ENCODE data around the gene FXYD7. TPM values are rescaled to one million over a fixed set of nuclear protein-coding genes. Genes with fewer than 3 reads are reported as not detected.
"Not testable (repeated sequence)": the region's sequence is repeated elsewhere in the genome, so short reads cannot be mapped to it uniquely, and the experiment has no call there.

FXYD7 gene
- polyA plus RNA-seq, 10 donors = 0.42 to 2.4 (median 0.89) TPM

GRCh38 chr19:35142606-35143230 lies 337 bp upstream of the FXYD7 start:
- DNase-seq = peak in 1 of 3 donors; percentile 47

DNA sequence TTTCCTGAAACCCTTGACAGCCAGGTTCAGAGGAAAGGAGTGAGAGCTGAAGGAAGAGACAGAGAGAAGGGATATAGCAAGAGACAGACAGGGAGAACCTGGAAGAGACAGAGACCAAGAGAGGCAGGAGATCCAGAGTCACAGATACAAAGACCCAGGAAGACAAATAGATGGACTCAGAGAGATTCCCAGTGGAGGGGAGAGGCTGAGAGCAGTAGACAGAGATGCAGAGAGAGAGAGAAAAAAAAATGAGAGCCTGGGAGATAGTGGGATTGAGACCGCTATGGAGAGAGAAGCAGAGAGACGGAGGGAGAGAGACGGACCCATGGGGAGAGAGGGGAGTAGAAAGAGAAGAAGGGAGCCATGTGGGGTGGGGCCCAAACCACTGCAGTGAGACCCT lies 763 bp downstream of the FXYD7 start:
- no peak for DNase-seq

DNA sequence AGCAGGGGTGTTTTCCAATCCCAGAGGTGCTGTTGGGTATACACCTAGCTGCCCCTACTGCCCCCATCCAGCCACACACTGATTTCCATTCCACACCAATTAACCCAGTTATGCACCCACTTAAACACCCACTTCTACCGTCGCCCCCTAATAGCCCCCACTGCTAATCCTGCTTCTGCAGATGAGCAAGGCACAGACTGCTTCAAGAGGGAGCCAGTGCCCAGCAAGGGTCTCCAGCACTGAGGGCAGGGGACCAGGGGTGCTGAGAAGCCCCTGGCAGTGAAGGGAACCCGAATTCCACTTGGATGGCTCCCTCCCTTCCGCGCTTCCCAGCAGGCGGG lies 1.2 kb downstream of the FXYD7 start:
- DNase-seq = no peak

DNA sequence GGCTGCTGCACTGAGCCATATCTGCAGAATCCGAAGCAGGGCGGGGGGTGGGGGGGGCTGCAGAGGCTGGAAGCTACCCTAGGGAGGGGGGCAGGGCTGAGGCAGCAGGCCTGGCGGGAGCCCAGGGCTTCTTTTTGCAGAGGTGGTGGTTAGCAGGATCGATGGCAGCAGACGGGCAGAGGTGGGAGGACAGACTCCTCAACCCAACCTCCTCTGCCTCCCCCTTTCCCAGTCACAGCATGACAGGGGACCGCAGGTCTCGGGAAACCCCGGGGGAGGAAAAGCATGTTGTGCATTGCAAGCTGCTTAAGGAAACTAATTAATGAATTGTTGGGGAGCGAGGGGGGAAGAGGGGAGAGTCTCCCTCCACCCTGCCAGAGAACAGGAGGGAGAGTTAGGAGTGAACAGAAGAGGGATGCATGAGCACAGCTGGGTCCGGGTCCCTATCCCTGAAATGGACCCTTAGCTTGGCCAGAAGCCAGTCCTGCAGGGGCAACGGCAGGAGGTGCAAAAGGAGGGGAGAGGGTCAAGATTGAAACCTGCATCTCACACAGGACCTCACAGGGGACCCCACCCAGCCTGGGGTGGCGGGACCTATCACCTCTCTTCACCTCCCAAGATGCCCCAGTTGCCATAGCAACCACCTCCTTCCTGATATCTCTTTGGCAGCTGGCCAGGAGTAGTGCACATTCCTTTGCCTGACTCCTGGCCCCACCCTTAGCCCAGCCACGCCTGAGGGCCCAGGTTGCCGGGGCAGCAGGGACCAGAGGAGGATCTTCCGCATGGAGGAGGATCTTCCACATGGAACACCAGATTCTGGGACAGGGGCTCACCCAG lies 1.8 kb downstream of the FXYD7 start:
- no peak for DNase-seq

GRCh38 chr19:35146746-35147459 lies 3.8 kb downstream of the FXYD7 start:
- no peak for DNase-seq

DNA sequence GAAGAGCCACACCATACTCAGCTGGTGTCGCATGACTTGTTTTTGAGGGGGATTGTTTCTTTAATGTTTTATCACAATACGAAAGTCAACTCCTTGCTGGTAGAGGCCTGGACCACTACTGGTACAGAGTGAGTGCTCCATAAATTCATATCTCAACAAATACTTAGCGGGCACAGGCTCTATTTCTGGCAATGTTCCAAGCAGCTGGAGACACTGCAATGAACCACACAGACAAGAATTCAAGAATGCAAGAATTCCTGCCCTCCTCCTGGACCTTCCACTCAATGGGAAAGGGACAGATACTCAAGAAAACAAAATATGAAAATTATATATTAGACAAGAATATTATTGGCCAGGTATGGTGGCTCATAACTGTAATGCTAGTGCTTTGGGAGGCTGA lies 6.4 kb downstream of the FXYD7 start:
- DNase-seq = no peak

GRCh38 chr19:35150445-35150844 lies 7.4 kb downstream of the FXYD7 start:
- DNase-seq = no peak

DNA sequence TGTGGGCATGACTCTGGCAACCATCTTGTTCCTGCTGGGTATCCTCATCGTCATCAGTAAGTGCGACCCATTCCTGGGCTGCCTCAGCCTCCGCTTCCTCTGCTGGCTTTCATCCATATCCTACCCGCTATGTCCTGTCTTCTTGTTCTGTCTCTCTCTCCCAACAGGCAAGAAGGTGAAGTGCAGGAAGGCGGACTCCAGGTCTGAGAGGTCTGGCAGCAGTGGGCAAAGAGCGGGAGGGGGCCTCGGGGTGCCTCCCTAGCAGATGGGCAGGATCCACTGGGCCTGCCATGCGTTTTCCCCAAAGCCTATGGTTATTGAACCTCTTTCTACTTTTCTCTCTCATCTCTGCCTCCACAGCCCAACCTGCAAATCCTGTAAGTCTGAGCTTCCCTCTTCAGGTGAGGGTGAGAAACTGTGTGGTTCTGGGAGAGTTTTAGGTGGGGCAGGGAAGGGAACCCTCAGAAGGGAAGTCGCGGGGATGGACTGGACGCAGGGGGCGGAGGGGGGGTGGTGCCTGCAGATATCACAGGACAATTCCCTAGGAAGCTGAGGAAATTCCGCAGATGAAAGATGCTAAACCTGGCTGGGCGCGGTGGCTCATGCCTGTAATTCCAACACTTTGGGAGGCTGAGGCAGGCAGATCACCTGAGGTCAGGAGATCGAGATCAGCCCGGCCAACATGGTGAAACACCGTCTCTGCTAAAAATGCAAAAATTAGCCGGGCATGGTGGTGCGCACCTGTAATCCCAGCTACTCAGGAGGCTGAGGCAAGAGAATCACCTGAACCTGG lies 8.4 kb downstream of the FXYD7 start:
- no peak for DNase-seq

GRCh38 chr19:35153129-35153522 lies 10.1 kb downstream of the FXYD7 start:
- not testable (repeated sequence) for DNase-seq

DNA sequence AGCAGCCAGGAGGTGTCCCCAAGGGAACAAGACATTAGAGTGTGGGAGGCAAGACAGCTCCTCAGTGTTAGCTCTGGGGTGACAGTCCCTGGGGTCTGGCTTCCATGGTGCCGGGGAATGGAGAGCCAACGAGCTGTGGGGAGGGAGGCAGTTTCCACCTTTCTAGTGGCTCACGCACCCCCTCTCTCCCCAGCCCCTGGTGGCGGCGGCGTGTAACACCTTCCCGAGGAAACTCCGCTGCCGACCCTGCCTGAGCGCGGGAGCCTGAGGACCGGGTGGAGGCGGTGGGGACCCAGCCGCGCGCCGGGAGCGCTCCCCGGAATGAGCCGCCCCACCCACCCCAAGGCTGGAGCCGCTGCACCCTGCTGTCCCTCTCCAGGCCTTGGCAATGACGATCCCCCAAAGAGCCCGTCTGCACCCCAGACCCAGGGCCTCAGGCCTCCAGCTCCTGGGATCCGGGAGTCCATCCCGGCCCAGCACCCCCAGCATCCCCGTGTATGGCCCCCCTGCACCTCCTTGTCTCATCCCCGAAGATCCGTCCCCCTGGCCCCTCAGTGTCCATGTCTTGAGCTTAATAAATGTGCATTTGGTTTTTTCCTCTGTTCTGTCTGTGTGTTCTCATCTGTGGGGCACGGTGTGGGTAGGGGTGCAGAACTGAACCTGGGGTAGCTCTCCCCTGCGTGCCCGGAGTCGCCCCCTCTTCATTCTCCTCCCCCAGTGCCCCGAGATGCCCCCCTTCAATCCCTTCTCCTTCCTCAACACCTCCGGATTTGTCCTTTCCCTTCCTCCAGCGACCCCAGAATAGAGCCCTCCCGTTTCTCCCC lies 10.9 kb downstream of the FXYD7 start:
- peak in 1 of 3 donors; percentile 33 for DNase-seq

DNA sequence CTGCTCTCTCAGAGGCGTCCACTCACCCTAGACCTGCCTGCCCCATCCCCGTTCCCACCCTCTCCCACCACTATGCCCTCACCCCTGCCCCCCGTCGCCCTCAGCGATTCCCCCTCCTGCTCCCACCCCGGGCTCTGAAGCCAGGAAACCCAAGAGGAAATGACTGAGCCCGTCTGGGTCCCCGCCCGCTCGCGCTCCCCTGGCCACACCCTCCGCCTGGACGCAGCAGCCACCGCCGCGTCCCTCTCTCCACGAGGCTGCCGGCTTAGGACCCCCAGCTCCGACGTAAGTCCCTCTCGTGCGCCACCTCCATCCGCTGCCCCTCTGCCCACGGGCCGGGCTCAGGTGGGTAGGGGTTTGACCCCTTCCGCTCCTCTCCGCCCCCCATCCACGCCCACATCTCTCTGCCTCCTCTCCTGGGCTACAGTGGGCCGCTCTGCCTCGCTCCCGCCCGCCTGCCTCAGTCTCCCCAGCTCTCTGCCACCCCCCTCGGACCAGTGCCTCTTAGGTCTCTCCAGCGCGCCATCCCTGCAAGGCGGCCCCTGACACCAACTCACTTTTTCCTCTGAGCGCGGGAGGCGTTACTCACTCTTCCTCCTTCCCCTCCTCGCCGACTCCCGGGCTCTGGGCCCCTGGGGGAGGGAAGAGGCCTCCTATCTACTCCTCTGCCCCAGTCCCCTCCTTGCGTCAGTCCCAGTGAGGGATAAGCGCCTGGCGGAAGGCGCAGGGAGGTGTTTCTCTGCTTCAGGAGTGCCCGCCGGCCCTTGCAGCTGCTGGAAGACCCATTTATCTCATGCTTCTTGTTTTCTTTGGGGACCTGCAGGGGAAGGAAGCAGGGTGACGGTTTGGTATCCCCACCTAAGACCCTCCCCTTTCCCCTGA lies 11.7 kb downstream of the FXYD7 start, which contains the start of gene FXYD5:
TSS of gene FXYD5 (plus strand) at position 211 of the 882 bp plus-strand sequence. CDS start 816 bp downstream, outside the sequence.
- DNase-seq = peak in 2 of 3 donors; percentile 59 to 74

GRCh38 chr19:35155441-35155840 lies 12.4 kb downstream of the FXYD7 start:
- DNase-seq = peak in 1 of 3 donors; percentile 28

GRCh38 chr19:35155981-35156672 lies 13.1 kb downstream of the FXYD7 start:
- DNase-seq = no peak

DNA sequence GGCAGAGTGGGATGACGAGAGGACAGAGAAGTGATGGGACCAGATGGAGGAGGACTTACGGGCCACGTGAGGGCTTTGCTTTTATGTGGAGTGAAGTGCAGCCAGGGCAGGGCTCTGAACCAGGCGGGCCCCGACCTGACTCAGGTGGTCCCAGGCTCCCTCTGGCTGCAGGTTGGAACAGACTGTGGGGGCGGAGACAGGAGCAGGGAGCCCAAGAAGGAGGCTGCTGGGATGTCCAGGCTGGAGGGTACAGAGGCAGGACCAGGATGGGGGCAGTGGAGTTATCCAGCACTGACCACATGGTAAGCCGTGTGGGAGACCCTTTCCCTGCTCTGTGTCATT lies 13.6 kb downstream of the FXYD7 start:
- no peak for DNase-seq

GRCh38 chr19:35157431-35157830 lies 14.4 kb downstream of the FXYD7 start:
- no peak for DNase-seq

GRCh38 chr19:35159606-35160005 lies 16.6 kb downstream of the FXYD7 start:
- DNase-seq = no peak

DNA sequence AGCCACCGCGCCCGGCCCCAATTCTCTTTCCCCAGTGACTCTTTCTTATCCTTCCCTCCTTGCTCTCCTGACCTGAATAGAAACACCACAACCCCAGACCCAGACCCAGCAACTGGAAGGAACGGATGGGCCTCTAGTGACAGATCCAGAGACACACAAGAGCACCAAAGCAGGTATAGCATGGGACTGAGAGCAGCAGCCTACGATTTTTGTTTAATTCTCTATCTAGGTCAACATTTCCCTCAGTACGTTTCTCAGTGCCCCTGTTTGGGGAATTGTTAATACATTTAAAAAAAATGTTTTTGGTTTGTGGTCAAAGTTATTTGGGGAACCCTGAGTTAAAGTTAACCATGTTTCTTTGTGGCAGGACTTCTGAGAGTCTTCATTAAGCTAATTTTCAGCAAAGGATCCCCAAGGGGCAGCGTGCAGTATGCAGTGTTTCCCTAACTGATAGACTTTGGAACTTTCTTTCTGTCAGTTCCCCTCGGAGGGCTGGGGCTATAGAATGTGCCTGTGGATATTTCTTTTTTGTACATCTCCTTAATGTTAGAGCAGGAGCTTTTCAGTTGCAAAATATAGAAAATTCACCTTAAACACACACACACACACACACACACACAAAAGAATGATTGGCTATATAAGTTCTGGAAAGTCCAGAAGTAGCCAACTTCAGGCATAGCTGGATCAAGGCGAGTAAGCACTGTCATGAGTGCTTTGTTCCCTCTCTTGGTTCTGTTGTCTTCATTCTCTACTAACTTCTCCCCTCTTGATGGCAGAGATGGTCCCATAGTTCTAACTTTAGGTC lies 17.8 kb downstream of the FXYD7 start:
- no peak for DNase-seq

GRCh38 chr19:35161434-35161743 lies 18.3 kb downstream of the FXYD7 start:
- DNase-seq = no peak
